ENCODE measurements around the gene ADSL.

DNA sequence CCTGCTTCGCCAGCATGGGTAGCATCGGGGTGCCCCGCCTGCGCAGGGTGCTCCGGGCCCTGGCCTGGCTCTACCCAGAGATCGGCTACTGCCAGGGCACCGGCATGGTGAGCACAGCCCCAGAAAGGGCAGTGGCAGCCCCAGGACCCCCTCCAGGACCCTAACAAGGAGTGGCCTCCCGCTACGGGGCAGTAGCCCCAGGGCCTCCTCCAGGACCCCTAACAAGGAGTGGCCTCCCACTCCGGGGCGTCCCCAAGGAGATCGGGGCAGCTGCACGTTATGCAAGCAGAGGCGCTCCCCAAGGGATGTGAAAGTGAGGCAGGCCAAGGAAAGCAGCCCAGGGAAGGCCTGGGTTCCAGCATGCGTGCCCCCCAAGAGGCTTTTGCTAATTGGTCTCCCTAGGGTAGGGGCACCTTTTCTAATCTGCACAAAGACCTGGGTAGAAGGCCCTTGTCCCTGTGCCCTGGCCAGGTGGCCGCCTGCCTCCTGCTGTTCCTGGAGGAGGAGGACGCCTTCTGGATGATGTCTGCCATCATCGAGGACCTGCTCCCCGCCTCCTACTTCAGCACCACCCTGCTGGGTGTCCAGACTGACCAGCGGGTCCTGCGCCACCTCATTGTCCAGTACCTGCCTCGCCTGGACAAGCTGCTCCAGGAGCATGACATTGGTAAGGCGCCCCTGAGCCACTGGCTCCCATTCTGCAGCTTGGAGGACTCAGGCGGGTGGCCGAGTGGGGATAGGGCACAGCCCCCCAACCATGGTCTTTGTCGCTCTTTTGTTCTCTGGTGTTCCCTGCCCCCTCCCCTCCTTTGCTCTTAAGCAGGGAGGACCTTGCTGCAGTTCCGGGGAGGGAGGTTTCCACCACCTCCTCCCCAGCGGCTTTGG lies 59.1 kb downstream of the ADSL start:
- TF ChIP-seq ARNTL (CRISPR knock-in tag; IDR thresholded peaks at IDR 0.05; ENCODE audit: borderline replicate concordance, low read depth): no peak
- TF ChIP-seq RARB (CRISPR knock-in tag; IDR thresholded peaks at IDR 0.05): no peak
- no peak for TF ChIP-seq BACH2 (CRISPR knock-in tag; IDR thresholded peaks at IDR 0.05; ENCODE audit: borderline replicate concordance)
- TF ChIP-seq CREB5 (CRISPR knock-in tag; IDR thresholded peaks at IDR 0.05; ENCODE audit: low read depth): no peak
- TF ChIP-seq ESRRG (CRISPR knock-in tag; IDR thresholded peaks at IDR 0.05): no peak
- TF ChIP-seq, protein P1, sequence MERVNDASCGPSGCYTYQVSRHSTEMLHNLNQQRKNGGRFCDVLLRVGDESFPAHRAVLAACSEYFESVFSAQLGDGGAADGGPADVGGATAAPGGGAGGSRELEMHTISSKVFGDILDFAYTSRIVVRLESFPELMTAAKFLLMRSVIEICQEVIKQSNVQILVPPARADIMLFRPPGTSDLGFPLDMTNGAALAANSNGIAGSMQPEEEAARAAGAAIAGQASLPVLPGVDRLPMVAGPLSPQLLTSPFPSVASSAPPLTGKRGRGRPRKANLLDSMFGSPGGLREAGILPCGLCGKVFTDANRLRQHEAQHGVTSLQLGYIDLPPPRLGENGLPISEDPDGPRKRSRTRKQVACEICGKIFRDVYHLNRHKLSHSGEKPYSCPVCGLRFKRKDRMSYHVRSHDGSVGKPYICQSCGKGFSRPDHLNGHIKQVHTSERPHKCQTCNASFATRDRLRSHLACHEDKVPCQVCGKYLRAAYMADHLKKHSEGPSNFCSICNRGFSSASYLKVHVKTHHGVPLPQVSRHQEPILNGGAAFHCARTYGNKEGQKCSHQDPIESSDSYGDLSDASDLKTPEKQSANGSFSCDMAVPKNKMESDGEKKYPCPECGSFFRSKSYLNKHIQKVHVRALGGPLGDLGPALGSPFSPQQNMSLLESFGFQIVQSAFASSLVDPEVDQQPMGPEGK (CRISPR knock-in tag; IDR thresholded peaks at IDR 0.05; ENCODE audit: borderline replicate concordance): no peak
- TF ChIP-seq ZC3H10 (CRISPR knock-in tag; IDR thresholded peaks at IDR 0.05): no peak
- no peak for TF ChIP-seq ZNF8 (CRISPR knock-in tag; IDR thresholded peaks at IDR 0.05)
- TF ChIP-seq TCF4 (CRISPR knock-in tag; IDR thresholded peaks at IDR 0.05; ENCODE audit: borderline replicate concordance): no peak
- TF ChIP-seq PPARA (CRISPR knock-in tag; IDR thresholded peaks at IDR 0.05; ENCODE audit: borderline replicate concordance): no peak
- TF ChIP-seq ZNF70 (CRISPR knock-in tag; IDR thresholded peaks at IDR 0.05): no peak
- TF ChIP-seq ZFP30 (CRISPR knock-in tag; IDR thresholded peaks at IDR 0.05): no peak
- TF ChIP-seq TSHZ2 (CRISPR knock-in tag; IDR thresholded peaks at IDR 0.05): no peak
